T-helper 2 cell (primary cell): ENCODE results near the gene COL5A2.

Experiments
- DNase-seq, 5 experiments: peaks; one replicate each; pipeline versions ENCODE4 v3.0.0 to v3.0.0-alpha.2; 2012 to 2022

Gene COL5A2

GRCh38 chr2:188984680-188985079 is 194.9 kb downstream of the COL5A2 start:
- DNase-seq: no peak

- no peak for DNase-seq
Observed at GRCh38 chr2:188984065-188984491, 195.5 kb downstream of the COL5A2 start.

- DNase-seq: no peak
Observed at GRCh38 chr2:188983427-188984064, 196.0 kb downstream of the COL5A2 start.
